NB4 (cell line): ENCODE measurements around the gene BCL2.

ENCODE experiments used
- DNase-seq: peaks from one replicate; pipeline ENCODE4 v3.0.0; 2010; ENCODE audit warnings: low read depth
- H3K4me3 ChIP-seq: one replicate; pipeline ENCODE4 v1.5.1; 2011; ENCODE audit warnings: mild to moderate bottlenecking, low read depth, low read length, moderate library complexity
- MYC ChIP-seq: IDR thresholded peaks from 2 replicates; pipeline ENCODE4 v1.6.1; 2011; ENCODE audit warnings: low read depth, low read length
- POLR2A ChIP-seq: IDR thresholded peaks from 2 replicates; pipeline ENCODE4 v1.6.1; 2011; ENCODE audit warnings: mild to moderate bottlenecking; ENCODE audit not compliant: insufficient read length; ENCODE audit errors: extremely low read depth
- TF ChIP-seq, protein P1 (sequence below): IDR thresholded peaks from one replicate; pipeline ENCODE4 v1.5.1; 2012; ENCODE audit warnings: low read depth, low read length
- TF ChIP-seq, protein P2 (sequence below): IDR thresholded peaks from 2 replicates; pipeline ENCODE4 v1.6.1; 2011; ENCODE audit warnings: low read depth, low read length

The BCL2 gene

DNA sequence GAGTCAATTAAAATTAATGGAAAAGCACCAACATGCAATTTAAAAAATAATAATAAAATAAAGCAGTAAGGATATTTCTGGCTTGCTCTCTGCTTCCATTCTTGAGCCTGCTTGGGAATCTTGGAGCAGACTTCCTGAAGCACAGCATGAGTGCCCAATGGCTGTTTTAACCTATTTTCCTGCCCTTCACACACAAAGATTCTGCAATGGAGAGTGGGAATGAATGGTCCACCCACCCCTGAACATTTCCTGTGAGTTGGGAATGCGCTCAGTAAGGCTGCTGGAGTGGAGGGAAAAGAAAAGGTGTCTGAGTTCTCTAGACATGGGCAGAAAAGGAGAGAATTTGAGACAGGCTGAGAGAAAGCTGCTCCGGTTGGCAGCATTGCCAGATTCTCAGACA lies 140.6 kb downstream of the BCL2 start:
- no peak for DNase-seq
- H3K4me3 ChIP-seq, result peak overlapping the region; percentile 27
- TF ChIP-seq, protein P1, sequence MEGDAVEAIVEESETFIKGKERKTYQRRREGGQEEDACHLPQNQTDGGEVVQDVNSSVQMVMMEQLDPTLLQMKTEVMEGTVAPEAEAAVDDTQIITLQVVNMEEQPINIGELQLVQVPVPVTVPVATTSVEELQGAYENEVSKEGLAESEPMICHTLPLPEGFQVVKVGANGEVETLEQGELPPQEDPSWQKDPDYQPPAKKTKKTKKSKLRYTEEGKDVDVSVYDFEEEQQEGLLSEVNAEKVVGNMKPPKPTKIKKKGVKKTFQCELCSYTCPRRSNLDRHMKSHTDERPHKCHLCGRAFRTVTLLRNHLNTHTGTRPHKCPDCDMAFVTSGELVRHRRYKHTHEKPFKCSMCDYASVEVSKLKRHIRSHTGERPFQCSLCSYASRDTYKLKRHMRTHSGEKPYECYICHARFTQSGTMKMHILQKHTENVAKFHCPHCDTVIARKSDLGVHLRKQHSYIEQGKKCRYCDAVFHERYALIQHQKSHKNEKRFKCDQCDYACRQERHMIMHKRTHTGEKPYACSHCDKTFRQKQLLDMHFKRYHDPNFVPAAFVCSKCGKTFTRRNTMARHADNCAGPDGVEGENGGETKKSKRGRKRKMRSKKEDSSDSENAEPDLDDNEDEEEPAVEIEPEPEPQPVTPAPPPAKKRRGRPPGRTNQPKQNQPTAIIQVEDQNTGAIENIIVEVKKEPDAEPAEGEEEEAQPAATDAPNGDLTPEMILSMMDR, result no peak
- TF ChIP-seq MYC (no peak), POLR2A (no peak)
- TF ChIP-seq, protein P2, sequence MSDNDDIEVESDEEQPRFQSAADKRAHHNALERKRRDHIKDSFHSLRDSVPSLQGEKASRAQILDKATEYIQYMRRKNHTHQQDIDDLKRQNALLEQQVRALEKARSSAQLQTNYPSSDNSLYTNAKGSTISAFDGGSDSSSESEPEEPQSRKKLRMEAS, result no peak

DNA sequence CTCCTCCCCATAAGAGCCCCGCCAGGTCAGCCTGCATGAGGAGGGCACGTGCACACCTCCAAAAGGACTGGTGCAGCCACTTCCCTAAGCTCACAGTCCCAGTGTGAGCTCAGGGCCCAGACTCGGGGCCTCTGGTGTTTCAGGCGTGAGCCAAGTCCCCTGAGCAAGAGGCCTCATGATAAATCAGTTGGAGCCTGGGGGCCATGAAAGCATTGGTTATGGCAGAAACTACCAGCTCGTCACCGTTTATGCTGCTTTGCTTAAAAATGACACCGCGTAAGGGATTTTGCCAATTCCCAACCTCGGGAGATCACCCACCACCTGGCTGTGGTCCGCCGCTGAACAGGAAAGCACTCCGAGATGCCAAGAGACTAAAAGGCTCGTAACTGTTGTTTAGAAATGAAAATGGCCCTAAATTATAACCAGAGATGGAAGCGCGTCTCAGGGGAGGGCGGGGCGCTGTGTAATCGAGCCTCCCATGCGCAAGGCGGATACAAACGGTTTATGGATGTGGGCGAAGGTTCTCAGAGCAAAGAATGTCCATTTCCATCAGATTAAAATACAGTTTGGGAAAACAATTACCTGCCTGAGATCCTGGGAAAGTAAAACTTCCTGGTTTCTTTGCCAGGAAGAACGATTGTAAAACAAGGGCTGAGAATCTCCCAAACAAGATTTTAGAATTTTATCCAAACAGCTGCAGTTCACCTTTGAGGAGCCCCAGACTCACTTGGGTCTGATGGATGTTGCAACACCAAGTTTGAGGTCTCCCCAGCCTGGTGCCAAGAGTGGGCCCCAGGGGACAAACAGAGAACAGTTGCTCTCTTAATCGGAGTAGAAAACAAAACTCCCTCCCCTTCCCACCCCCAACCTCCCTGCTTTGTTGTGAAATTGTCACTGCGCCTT lies 141.4 kb downstream of the BCL2 start:
- peak; percentile 98 for DNase-seq
- TF ChIP-seq POLR2A (peak; percentile 13), MYC (peak; percentile 58)
- TF ChIP-seq, protein P2, result peak; percentile 80
- TF ChIP-seq, protein P1, result no peak
- peak overlapping the region; percentile 64 for H3K4me3 ChIP-seq

DNA sequence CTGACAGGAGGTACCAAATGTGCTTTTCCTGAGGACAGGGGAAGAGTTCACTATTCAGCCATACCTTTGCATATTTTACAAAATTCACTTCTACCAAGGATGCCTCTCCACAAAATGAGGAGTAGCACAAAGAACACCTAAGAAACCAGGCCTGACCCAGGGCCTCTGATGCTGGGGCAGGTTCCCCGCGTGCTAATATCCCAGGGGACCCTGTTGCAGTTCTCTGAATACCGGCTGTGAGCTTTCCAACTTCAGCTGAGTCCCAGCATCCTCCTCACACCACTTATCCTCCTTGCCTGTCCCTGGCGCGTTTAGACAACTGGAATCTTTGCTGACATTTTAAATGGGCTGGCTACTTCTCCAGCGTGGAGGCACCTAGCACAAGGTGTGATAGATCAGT lies 142.3 kb downstream of the BCL2 start:
- H3K4me3 ChIP-seq, result peak overlapping the region; percentile 64
- TF ChIP-seq, protein P2, result no peak
- TF ChIP-seq, protein P1, result no peak
- TF ChIP-seq MYC, result no peak
- no peak for TF ChIP-seq POLR2A
- peak; percentile 64 for DNase-seq

DNA sequence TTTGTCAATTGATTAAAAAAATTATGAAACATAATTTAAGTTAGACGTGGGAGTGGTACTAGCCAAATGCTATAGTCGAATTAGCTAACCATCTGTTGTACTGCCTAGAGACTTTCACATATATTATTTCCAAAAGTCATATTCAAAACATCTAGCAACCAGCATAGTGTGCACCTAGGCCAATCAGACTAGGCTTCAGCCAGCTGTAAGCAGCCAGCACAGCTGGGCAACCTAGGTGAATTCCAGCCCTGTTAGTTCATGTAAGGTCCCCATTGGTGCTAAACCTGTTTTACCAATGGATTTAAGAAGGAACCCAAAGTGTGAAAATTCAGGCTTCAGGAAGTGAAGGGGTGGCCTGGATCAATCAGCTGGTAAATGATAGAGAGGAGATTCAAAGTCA lies 144.3 kb downstream of the BCL2 start:
- H3K4me3 ChIP-seq, result no peak overlapping the region
- TF ChIP-seq POLR2A (no peak), MYC (no peak)
- TF ChIP-seq, protein P1, result no peak
- TF ChIP-seq, protein P2, result no peak
- no peak for DNase-seq

DNA sequence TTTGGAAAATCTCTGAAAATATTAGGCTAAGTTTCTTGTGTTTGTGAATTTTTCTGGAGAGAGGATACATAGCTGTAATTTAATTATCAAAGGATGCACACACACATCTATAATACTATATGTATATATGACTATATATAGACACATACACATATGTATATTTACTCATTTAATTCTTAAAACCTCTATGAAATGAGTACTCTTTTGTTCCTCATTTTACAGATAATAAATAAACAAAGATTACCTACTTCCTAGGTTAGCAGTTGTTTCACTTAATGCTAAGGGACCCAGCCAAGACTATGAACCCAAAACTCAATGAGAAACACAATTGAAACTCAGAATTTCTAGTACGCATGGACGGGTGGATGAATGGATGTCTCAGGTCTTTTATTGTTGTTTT lies 145.6 kb downstream of the BCL2 start:
- no peak for TF ChIP-seq MYC
- TF ChIP-seq, protein P1, result no peak
- no peak for TF ChIP-seq POLR2A
- no peak for DNase-seq
- H3K4me3 ChIP-seq, result no peak overlapping the region
